Bronchial epithelial cell (primary cell): ENCODE results near the gene MCC. TPM values are rescaled to one million over a fixed set of nuclear protein-coding genes. Genes with fewer than 3 reads are reported as not detected.

Experiments
- DNase-seq: peaks from one replicate; pipeline ENCODE4 v3.0.0-alpha.2; 2010; ENCODE audit warnings: low read depth
- FAIRE-seq: peaks from 2 replicates; lab custom pipeline; 2011; peaks lifted over from hg19 to GRCh38; lab: Jason Lieb, UNC
- H3K27me3 ChIP-seq: 2 replicates; pipeline ENCODE4 v1.5.1; 2011; ENCODE audit warnings: low read length; ENCODE audit not compliant: control insufficient read depth, insufficient read depth
- H3K36me3 ChIP-seq: 2 replicates; pipeline ENCODE4 v1.5.1; 2011; ENCODE audit warnings: low read length; ENCODE audit not compliant: control insufficient read depth, insufficient read depth
- H3K4me3 ChIP-seq: 2 replicates; pipeline ENCODE4 v1.5.1; 2011; ENCODE audit warnings: mild to moderate bottlenecking, low read depth, low read length, control low read depth
- total RNA-seq: library from RNA; depleted of rRNA; stranded (reverse); fragments of >200 nt; gene quantifications from 2 replicates; pipeline ENCODE4 v1.2.1, GENCODE V29; 2014
- TF ChIP-seq, protein P1 (sequence below): IDR thresholded peaks from 2 replicates; pipeline ENCODE4 v1.5.1; 2011; ENCODE audit warnings: mild to moderate bottlenecking, moderate library complexity, low read length, control low read depth, inconsistent platforms; ENCODE audit not compliant: insufficient read depth, severe bottlenecking

The MCC gene
- total RNA-seq, 1 donor from 2014 or later: 43.2 TPM

GRCh38 chr5:113100981-113101380 lies 387.3 kb downstream of the MCC start:
- no peak for DNase-seq
- H3K27me3 ChIP-seq: no peaks in the 10 kb centered on the region
- no peak for FAIRE-seq
- H3K36me3 ChIP-seq: peaks cover 17% of the 10 kb centered on the region
- no peak overlapping the region for H3K4me3 ChIP-seq
- TF ChIP-seq, protein P1, sequence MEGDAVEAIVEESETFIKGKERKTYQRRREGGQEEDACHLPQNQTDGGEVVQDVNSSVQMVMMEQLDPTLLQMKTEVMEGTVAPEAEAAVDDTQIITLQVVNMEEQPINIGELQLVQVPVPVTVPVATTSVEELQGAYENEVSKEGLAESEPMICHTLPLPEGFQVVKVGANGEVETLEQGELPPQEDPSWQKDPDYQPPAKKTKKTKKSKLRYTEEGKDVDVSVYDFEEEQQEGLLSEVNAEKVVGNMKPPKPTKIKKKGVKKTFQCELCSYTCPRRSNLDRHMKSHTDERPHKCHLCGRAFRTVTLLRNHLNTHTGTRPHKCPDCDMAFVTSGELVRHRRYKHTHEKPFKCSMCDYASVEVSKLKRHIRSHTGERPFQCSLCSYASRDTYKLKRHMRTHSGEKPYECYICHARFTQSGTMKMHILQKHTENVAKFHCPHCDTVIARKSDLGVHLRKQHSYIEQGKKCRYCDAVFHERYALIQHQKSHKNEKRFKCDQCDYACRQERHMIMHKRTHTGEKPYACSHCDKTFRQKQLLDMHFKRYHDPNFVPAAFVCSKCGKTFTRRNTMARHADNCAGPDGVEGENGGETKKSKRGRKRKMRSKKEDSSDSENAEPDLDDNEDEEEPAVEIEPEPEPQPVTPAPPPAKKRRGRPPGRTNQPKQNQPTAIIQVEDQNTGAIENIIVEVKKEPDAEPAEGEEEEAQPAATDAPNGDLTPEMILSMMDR: no peak

GRCh38 chr5:113099822-113100221 lies 388.4 kb downstream of the MCC start:
- Histone ChIP-seq H3K36me3 (peaks cover 16% of the 10 kb centered on the region), H3K27me3 (no peaks in the 10 kb centered on the region), H3K4me3 (no peak overlapping the region)
- FAIRE-seq (no peak), DNase-seq (no peak)
- TF ChIP-seq, protein P1: no peak

DNA sequence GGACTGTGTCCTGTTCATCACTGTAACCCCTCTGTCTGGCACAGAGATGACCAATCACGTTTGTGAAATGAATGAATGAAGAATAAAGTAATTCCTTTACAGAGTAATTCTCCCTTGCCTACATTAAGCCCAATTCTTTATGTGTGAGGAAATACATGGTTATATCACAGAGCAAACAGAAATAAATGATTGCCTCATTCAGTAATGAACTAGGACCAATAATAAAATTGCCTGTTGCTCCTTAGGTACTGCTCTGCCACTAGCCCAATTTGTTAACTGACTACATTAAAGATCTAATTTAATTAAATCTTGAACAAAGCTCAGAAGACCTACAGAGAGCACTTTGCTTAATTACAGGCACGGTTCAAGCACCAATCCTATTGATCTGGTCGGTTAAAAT lies 389.9 kb downstream of the MCC start:
- FAIRE-seq (no peak), DNase-seq (no peak)
- H3K4me3 ChIP-seq: no peak overlapping the region
- no peaks in the 10 kb centered on the region for H3K27me3 ChIP-seq
- H3K36me3 ChIP-seq: peaks cover 10% of the 10 kb centered on the region
- TF ChIP-seq, protein P1: no peak

DNA sequence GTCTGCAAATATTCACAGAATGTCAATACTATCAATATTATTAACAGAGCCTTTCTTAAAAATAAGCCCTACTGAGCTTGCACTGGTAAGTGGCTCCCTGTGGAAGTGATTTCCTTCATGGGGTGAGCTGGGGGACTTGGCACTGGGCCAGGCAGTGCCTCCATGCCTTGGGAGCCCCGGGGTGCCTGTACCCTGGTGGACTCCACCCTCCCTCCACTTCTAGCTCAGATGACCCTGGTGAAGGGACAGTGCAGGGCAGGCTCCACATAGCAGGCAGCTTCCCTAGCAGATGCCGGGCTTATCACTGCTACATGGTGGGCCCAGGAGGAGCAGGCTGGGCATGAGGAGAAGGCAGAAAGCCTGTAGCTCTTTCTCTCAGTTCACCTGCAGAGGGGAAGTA lies 392.4 kb downstream of the MCC start:
- DNase-seq (no peak), FAIRE-seq (no peak)
- H3K27me3 ChIP-seq: no peaks in the 10 kb centered on the region
- TF ChIP-seq, protein P1: no peak
- H3K4me3 ChIP-seq: no peak overlapping the region
- H3K36me3 ChIP-seq: peaks cover 6% of the 10 kb centered on the region

DNA sequence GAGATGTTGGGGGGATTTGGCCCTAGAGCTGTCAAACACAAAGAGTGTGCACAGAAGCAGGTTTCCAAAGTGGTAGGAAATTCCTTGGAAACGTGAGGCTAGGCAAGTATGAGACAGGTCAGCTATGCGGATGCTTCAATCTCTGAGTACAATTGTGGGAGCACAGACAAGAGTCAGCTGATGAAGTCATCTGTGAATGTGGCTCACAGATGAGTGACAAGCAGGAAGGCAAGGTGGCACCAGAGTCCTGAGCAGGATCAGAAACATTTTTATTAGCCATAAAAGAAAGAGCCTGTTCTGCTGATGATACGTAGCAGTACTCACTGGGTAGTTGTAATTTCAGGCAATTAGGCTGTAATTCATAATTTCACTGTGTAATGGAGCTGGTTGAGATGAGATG lies 394.7 kb downstream of the MCC start:
- H3K36me3 ChIP-seq: peaks cover 2% of the 10 kb centered on the region
- FAIRE-seq (no peak), DNase-seq (no peak)
- no peak overlapping the region for H3K4me3 ChIP-seq
- H3K27me3 ChIP-seq: no peaks in the 10 kb centered on the region
- TF ChIP-seq, protein P1: no peak

GRCh38 chr5:113092683-113093082 lies 395.6 kb downstream of the MCC start:
- H3K27me3 ChIP-seq: no peaks in the 10 kb centered on the region
- peaks cover 5% of the 10 kb centered on the region for H3K36me3 ChIP-seq
- no peak for FAIRE-seq
- H3K4me3 ChIP-seq: no peak overlapping the region
- DNase-seq: peak; percentile 71
- TF ChIP-seq, protein P1: no peak
